Smooth muscle cell (in vitro differentiated cells): ENCODE results near the gene MRPL44. TPM values are rescaled to one million over a fixed set of nuclear protein-coding genes. Genes with fewer than 3 reads are reported as not detected.

Experiments used
- DNase-seq: peaks from one replicate; lab custom pipeline; 2025; ENCODE audit not compliant: unreplicated experiment; lab: John Stamatoyannopoulos, UW
- H2AFZ ChIP-seq: fragments of 200-600 bp; sonication (generic); 2 replicates; pipeline ENCODE4 v1.6.0; 2016; ENCODE audit warnings: antibody characterized with exemption, low read depth, mild to moderate bottlenecking
- H3F3A ChIP-seq: fragments of 200-600 bp; sonication (generic); 2 replicates; pipeline ENCODE4 v1.6.0; 2017; ENCODE audit warnings: antibody characterized with exemption, low read depth
- H3K27ac ChIP-seq: fragments of 200-600 bp; sonication (generic); 2 replicates; pipeline ENCODE4 v1.5.1; 2016; ENCODE audit warnings: low read depth, mild to moderate bottlenecking
- H3K27me3 ChIP-seq: fragments of 200-600 bp; sonication (generic); 2 replicates; pipeline ENCODE4 v1.6.1; 2016; ENCODE audit warnings: low read depth, mild to moderate bottlenecking
- H3K36me3 ChIP-seq: fragments of 200-600 bp; sonication (generic); 2 replicates; pipeline ENCODE4 v1.5.1; 2016; ENCODE audit warnings: low read depth
- H3K4me1 ChIP-seq: fragments of 200-600 bp; sonication (generic); 2 replicates; pipeline ENCODE4 v1.5.1; 2016; ENCODE audit warnings: low read depth
- H3K4me2 ChIP-seq: fragments of 200-600 bp; sonication (generic); 2 replicates; pipeline ENCODE4 v1.6.0; 2016; ENCODE audit warnings: mild to moderate bottlenecking
- H3K4me3 ChIP-seq: fragments of 200-600 bp; sonication (generic); 2 replicates; pipeline ENCODE4 v1.5.1; 2016; ENCODE audit warnings: mild to moderate bottlenecking
- H3K79me2 ChIP-seq: fragments of 200-600 bp; sonication (generic); 2 replicates; pipeline ENCODE4 v1.6.0; 2016; ENCODE audit warnings: low read depth, mild to moderate bottlenecking
- H3K9ac ChIP-seq: fragments of 200-600 bp; sonication (generic); 2 replicates; pipeline ENCODE4 v1.6.0; 2016; ENCODE audit warnings: low read depth
- H3K9me3 ChIP-seq: fragments of 200-600 bp; sonication (generic); replicated peaks from 2 replicates; pipeline ENCODE4 v1.5.1; 2016; ENCODE audit warnings: low read depth
- H4K20me1 ChIP-seq: fragments of 200-600 bp; sonication (generic); 2 replicates; pipeline ENCODE4 v1.6.0; 2016; ENCODE audit warnings: low read depth
- WGBS: methylation state at CpG from one replicate; pipeline ENCODE4 v1.1.7; 2016; ENCODE audit warnings: low lambda C conversion rate; 5-methylcytosine and 5-hydroxymethylcytosine counted together
- polyA plus RNA-seq: library from polyadenylated mRNA; unstranded; fragments of >200 nt; fragmentation: Nextera tagmentation; extraction: Ambion mirVana; gene quantifications from 2 replicates; pipeline ENCODE4 v1.2.1, GENCODE V29; 2016
- total RNA-seq: library from RNA; depleted of rRNA; stranded (reverse); fragments of >200 nt; gene quantifications from 2 replicates; pipeline ENCODE4 v1.2.3, GENCODE V29; 2014
- TF ChIP-seq, protein P1 (sequence below): fragments of 200-600 bp; sonication (generic); IDR thresholded peaks from 2 replicates; pipeline ENCODE4 v1.5.1; 2017; ENCODE audit warnings: borderline replicate concordance, mild to moderate bottlenecking, antibody characterized with exemption; ENCODE audit not compliant: insufficient read depth, poor library complexity, severe bottlenecking

The MRPL44 gene
- total and polyA plus RNA-seq, 2 experiments from 2014 or later: 23.5 to 34.5 TPM

- H3K4me2 ChIP-seq: peak within 1 kb of the TSS; percentile 97
- peak within 1 kb of the TSS; percentile 78 for H2AFZ ChIP-seq
- under 1% methylated on average over 47 of the region's 87 CpGs for WGBS
- H3K4me3 ChIP-seq: peak within 1 kb of the TSS; percentile 84
- no peaks in the 10 kb centered on the region for H3K27me3 ChIP-seq
- H3K79me2 ChIP-seq: peaks cover 41% of the 10 kb centered on the region
- peaks cover 3% of the 10 kb centered on the region for H3F3A ChIP-seq
- TF ChIP-seq, protein P1, sequence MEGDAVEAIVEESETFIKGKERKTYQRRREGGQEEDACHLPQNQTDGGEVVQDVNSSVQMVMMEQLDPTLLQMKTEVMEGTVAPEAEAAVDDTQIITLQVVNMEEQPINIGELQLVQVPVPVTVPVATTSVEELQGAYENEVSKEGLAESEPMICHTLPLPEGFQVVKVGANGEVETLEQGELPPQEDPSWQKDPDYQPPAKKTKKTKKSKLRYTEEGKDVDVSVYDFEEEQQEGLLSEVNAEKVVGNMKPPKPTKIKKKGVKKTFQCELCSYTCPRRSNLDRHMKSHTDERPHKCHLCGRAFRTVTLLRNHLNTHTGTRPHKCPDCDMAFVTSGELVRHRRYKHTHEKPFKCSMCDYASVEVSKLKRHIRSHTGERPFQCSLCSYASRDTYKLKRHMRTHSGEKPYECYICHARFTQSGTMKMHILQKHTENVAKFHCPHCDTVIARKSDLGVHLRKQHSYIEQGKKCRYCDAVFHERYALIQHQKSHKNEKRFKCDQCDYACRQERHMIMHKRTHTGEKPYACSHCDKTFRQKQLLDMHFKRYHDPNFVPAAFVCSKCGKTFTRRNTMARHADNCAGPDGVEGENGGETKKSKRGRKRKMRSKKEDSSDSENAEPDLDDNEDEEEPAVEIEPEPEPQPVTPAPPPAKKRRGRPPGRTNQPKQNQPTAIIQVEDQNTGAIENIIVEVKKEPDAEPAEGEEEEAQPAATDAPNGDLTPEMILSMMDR: no peak
- no peaks in the 10 kb centered on the region for H3K9me3 ChIP-seq
- peak; percentile 48 for DNase-seq
- peaks cover 28% of the 10 kb centered on the region for H4K20me1 ChIP-seq
- no peaks in the 10 kb centered on the region for H3K36me3 ChIP-seq
- H3K27ac ChIP-seq: peak within 1 kb of the TSS; percentile 83
- H3K4me1 ChIP-seq: peaks cover 14% of the 10 kb centered on the region
- H3K9ac ChIP-seq: peak within 1 kb of the TSS; percentile 85
Observed at GRCh38 chr2:223944703-223945531, 12.3 kb upstream of the MRPL44 start, which contains the start of gene WDFY1. Gene WDFY1 (minus strand): TSS chr2:223945335. CDS start chr2:223945284, 51 bp downstream.

DNA sequence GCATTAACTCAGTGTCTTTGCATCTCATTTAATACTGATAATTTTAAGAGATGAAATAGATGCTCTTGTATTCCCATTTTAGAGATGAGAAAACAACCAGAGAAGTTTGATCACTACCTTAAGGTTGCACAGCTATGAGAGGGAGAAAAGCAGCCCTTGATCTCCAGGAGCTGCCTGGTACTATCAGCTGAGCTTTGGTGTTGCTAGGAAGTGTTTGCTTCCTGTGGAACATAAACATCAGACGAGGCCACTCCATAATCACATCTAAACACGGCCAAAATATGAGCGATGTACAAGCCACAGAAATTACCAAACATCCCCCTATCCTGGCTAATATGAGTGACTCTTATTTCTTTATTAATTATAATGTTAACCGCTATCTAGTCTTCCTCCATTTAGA, 11.5 kb upstream of the MRPL44 start:
- no peak overlapping the region for H3K9ac ChIP-seq
- peaks cover 3% of the 10 kb centered on the region for H3F3A ChIP-seq
- H3K4me1 ChIP-seq: peaks cover 20% of the 10 kb centered on the region
- TF ChIP-seq, protein P1: no peak
- DNase-seq: no peak
- no peaks in the 10 kb centered on the region for H3K27me3 ChIP-seq
- H3K4me2 ChIP-seq: peak overlapping the region; percentile 97
- WGBS: 58% methylated on average over 4 of the region's 4 CpGs
- no peak overlapping the region for H3K27ac ChIP-seq
- H4K20me1 ChIP-seq: peaks cover 24% of the 10 kb centered on the region
- H3K4me3 ChIP-seq: peak overlapping the region; percentile 84
- H3K79me2 ChIP-seq: peaks cover 32% of the 10 kb centered on the region
- no peaks in the 10 kb centered on the region for H3K36me3 ChIP-seq
- H3K9me3 ChIP-seq: no peaks in the 10 kb centered on the region
- H2AFZ ChIP-seq: peak overlapping the region; percentile 78

- TF ChIP-seq, protein P1: no peak
- Histone ChIP-seq H3K27me3 (no peaks in the 10 kb centered on the region), H3K79me2 (peaks cover 15% of the 10 kb centered on the region), H3K36me3 (no peaks in the 10 kb centered on the region), H3K9me3 (no peaks in the 10 kb centered on the region), H3K27ac (no peak overlapping the region), H3K4me1 (peaks cover 26% of the 10 kb centered on the region), H3K4me2 (no peak overlapping the region), H3K4me3 (no peak overlapping the region), H4K20me1 (peaks cover 10% of the 10 kb centered on the region), H3F3A (peaks cover 3% of the 10 kb centered on the region), H3K9ac (no peak overlapping the region), H2AFZ (no peak overlapping the region)
- WGBS: 42% methylated on average over 5 of the region's 5 CpGs
- DNase-seq: no peak
Observed at GRCh38 chr2:223947711-223948205, 9.5 kb upstream of the MRPL44 start.
